Brain microvascular endothelial cell (primary cell): ENCODE measurements around the gene HCLS1.
"Not testable (repeated sequence)": the region's sequence is repeated elsewhere in the genome, so short reads cannot be mapped to it uniquely, and the experiment has no call there.

Source experiments
- DNase-seq: peaks from one replicate; pipeline ENCODE4 v3.0.0-alpha.2; 2020
- H3K27ac ChIP-seq: fragments of 250-450 bp; sonication (Bioruptor Pico); 2 replicates; pipeline ENCODE4 v1.5.1; 2020; ENCODE audit warnings: mild to moderate bottlenecking, moderate library complexity
- H3K27me3 ChIP-seq: fragments of 250-450 bp; sonication (Bioruptor Pico); replicated peaks from 2 replicates; pipeline ENCODE4 v1.5.1; 2020; ENCODE audit warnings: mild to moderate bottlenecking
- H3K36me3 ChIP-seq: fragments of 250-450 bp; sonication (Bioruptor Pico); replicated peaks from 2 replicates; pipeline ENCODE4 v1.5.1; 2020; ENCODE audit warnings: mild to moderate bottlenecking
- H3K4me3 ChIP-seq: 2 replicates; pipeline ENCODE4 v1.5.1; 2011; ENCODE audit warnings: low read depth, mild to moderate bottlenecking, control low read depth, low read length, moderate library complexity
- in situ Hi-C: cut with HindIII; loops from 2 replicates; pipeline ENCODE4 v1.10.0; 2017; ENCODE audit warnings: low sequenced_read_pairs, low pct_ligation_motif_present
- TF ChIP-seq, protein P1 (sequence below): IDR thresholded peaks from 2 replicates; pipeline ENCODE4 v1.5.1; 2011; ENCODE audit warnings: low read depth, mild to moderate bottlenecking, moderate library complexity, low read length, control low read depth, inconsistent platforms; ENCODE audit errors: missing control alignments

The HCLS1 gene

DNA sequence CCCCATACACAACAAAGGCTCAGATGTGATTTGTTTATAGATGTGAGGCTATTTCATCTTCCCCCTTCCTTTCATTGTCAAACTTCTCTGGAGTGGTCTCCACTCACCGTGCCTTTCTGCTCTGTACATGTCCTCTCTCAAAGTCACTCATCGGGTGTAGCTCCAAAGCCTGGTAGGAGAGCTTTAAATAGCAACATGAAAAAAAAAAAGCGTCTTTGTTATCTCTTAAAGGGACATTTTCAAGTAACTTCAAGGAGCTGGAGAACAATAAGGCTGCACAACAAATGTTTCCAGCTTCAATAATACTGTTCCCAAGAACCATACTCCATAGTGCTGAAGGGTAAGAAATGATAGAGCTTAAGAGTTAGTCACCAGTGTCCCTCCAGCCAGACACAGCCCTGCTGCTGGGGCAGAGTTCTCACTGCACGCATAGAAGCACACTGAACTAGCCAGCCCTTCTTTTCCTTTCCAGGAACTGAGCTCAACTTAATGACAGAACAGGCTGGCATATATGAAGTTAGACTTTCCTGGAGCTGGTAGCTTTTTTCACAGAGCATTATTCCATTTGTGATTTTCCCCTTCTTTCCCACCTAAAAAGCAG, 59.4 kb downstream of the HCLS1 start:
- no peaks in the 10 kb centered on the region for H3K36me3 ChIP-seq
- TF ChIP-seq, protein P1, sequence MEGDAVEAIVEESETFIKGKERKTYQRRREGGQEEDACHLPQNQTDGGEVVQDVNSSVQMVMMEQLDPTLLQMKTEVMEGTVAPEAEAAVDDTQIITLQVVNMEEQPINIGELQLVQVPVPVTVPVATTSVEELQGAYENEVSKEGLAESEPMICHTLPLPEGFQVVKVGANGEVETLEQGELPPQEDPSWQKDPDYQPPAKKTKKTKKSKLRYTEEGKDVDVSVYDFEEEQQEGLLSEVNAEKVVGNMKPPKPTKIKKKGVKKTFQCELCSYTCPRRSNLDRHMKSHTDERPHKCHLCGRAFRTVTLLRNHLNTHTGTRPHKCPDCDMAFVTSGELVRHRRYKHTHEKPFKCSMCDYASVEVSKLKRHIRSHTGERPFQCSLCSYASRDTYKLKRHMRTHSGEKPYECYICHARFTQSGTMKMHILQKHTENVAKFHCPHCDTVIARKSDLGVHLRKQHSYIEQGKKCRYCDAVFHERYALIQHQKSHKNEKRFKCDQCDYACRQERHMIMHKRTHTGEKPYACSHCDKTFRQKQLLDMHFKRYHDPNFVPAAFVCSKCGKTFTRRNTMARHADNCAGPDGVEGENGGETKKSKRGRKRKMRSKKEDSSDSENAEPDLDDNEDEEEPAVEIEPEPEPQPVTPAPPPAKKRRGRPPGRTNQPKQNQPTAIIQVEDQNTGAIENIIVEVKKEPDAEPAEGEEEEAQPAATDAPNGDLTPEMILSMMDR: no peak
- no peaks in the 10 kb centered on the region for H3K27me3 ChIP-seq
- in situ Hi-C loops: no loop called here
- no peak for DNase-seq
- H3K4me3 ChIP-seq: no peak overlapping the region
- no peak overlapping the region for H3K27ac ChIP-seq

DNA sequence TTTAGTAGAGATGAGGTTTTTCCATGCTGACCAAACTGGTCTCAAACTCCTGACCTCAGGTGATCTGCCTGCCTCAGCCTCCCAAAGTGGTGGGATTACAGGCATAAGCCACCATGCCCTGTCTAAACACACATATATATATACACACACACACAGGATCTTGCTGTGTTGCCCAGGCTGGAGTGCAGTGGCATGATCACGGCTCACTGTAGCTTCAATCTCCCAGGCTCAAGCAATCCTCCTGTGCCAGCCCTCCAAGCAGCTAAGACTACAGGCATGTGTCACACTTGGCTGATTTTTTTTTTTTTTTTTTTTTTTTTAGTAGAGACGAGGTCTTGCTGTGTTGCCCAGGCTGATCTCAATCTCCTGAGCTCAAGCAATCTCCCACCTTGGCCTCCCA, 60.8 kb downstream of the HCLS1 start:
- H3K27me3 ChIP-seq, H3K4me3 ChIP-seq, H3K27ac ChIP-seq, H3K36me3 ChIP-seq, DNase-seq, in situ Hi-C loops: not testable (repeated sequence)

DNA sequence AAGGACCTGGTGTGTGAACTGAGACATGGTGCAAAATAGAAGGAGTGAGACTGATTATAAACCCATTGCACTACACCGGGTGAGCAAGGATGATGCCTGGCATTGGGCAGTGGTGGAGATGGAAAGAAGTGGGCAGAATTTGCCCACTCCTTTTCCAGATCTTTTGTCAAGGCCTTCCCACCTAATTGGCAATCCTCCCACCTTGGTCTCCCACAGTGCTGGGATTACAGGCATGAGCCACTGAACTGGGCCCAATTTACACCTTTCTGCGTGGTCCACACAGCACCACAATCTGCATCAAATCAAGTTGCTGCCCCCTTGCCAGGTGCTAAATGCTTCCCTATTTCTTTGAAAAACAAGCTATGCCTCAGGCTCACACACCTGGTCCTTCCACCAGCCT, 62.1 kb downstream of the HCLS1 start:
- Histone ChIP-seq H3K27me3 (no peaks in the 10 kb centered on the region), H3K27ac (no peak overlapping the region), H3K36me3 (no peaks in the 10 kb centered on the region), H3K4me3 (no peak overlapping the region)
- in situ Hi-C loops: no loop called here
- DNase-seq: no peak
- TF ChIP-seq, protein P1: no peak

DNA sequence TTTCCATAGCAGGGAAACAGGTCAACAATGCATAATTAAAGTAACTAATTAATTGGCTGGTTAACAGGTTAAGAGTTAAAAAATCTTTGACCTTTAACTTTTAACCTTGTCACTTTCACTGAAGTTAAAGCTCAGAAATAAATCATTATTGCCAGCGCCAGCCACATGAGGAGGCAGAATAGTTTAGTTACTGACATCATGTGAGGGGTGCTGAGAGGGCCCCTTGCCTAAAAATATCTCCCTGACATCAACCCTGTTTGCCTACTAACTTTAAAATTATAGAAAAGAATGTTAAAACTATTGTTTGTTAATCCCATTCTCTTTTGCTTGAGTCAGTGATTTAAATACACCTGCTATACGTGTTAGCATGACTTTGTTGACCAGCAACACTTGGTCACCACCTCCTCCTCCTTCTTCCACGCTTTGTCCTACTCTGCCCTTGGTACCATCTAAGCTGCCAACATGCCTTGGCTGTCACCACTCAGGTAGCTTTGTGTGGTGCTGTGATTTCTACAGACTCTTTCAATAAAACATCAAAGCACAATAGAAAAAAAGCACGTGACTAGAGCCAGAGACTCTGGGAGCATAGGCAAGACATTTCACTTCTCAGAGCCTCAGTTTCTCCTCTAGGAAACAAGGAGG, 64.8 kb downstream of the HCLS1 start:
- in situ Hi-C loops: no loop called here
- Histone ChIP-seq H3K4me3 (no peak overlapping the region), H3K36me3 (no peaks in the 10 kb centered on the region), H3K27ac (no peak overlapping the region), H3K27me3 (no peaks in the 10 kb centered on the region)
- TF ChIP-seq, protein P1: no peak
- DNase-seq: no peak

DNA sequence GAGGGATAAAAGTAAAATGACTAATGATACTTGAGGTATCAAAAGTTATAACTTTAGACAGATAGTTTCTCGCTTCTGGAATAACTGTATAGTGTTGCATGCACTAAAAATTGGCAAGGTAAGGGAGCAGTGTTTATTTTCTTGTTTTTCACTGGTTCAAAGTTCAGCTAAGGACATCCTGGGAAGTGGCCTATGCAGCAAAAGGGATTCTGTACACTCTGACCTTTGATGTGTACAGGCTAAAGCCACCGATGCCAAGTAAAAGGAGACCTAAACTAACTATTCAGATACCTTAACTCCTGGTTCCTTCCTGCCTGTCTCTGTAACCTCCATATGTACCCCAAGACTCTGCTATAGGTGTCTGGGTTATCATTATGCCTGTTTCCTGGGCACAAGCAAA, 65.9 kb downstream of the HCLS1 start:
- DNase-seq: no peak
- in situ Hi-C loops: no loop called here

DNA sequence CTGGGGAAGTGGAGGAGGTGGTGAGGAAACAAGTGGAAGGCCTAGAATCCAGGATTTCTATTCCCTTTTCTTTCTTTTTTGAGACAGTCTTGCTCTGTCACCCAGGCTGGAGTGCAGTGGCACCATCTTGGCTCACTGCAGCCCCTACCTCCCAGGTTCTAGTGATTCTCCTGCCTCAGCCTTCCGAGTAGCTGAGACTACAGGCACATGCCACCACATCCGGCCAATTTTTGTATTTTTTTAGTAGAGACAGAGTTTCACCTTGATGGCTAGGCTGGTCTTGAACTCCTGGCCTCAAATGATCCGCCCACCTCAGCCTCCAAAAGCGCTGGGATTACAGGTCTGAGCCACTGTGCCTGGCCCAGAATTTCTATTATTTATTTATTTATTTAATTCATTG, 66.9 kb downstream of the HCLS1 start:
- in situ Hi-C loops, H3K36me3 ChIP-seq, H3K27ac ChIP-seq, DNase-seq, H3K4me3 ChIP-seq, H3K27me3 ChIP-seq: not testable (repeated sequence)

More for the DNA sequence above, 65.9 kb downstream of the HCLS1 start:
- Histone ChIP-seq H3K4me3 (no peak overlapping the region), H3K27ac (no peak overlapping the region), H3K27me3 (no peaks in the 10 kb centered on the region), H3K36me3 (no peaks in the 10 kb centered on the region)
- TF ChIP-seq, protein P1: no peak
